Motor neuron (in vitro differentiated cells): ENCODE measurements around the gene STARD5. TPM values are rescaled to one million over a fixed set of nuclear protein-coding genes. Genes with fewer than 3 reads are reported as not detected.

Source experiments
- ATAC-seq, 8 experiments: fragments of 200-7000 bp; cut with Tn5 transposase; replicated peaks in 6 of 8; 2 replicates each; pipeline ENCODE4 v1.8.0; 2021; ENCODE audit warnings: mild to moderate bottlenecking in 8 of 8, moderate library complexity in 8 of 8
- H3K27ac ChIP-seq, 2 donors: fragments of 250-450 bp; sonication (Bioruptor Pico); 2 replicates each; pipeline ENCODE4 v1.9.0; 2021; ENCODE audit warnings: antibody characterized with exemption in 2 of 2, mild to moderate bottlenecking in 2 of 2, moderate library complexity in 1 of 2
- H3K4me1 ChIP-seq, 2 donors: fragments of 250-450 bp; sonication (Bioruptor Pico); replicated peaks in 1 of 2; 2 replicates each; pipeline ENCODE4 v1.6.1; 2021; ENCODE audit warnings: antibody characterized with exemption in 2 of 2, mild to moderate bottlenecking in 2 of 2, moderate library complexity in 1 of 2
- H3K4me3 ChIP-seq, 5 donors: fragments of 250-450 bp; sonication (Bioruptor Pico); 2 replicates each; pipeline ENCODE4 v1.9.0; 2021; ENCODE audit warnings: antibody characterized with exemption in 5 of 5, mild to moderate bottlenecking in 5 of 5, moderate library complexity in 4 of 5
- WGBS, 10 experiments: fragments of 450-650 bp; shearing (Covaris generic); methylation state at CpG; one replicate each; pipeline ENCODE4 v1.0.0; 2022; 5-methylcytosine and 5-hydroxymethylcytosine counted together
- in situ Hi-C, 9 experiments: fragments of 400-800 bp; cut with MboI; loops; one replicate each; pipeline ENCODE4 v1.15.0; 2021; ENCODE audit warnings: low sequenced_read_pairs in 9 of 9, low pct_unique_long_range_greater_than_20kb in 2 of 9; ENCODE audit not compliant: unreplicated experiment in 9 of 9
- total RNA-seq, 8 experiments: library from RNA; unstranded; fragments of 300-600 nt; gene quantifications; 2 replicates each; pipeline versions ENCODE4 v1.2.3 to v1.2.4, GENCODE V29; 2022

STARD5 gene
- total RNA-seq, 8 experiments from 2014 or later, result 0.92 to 9.7 (median 2.1) TPM

DNA sequence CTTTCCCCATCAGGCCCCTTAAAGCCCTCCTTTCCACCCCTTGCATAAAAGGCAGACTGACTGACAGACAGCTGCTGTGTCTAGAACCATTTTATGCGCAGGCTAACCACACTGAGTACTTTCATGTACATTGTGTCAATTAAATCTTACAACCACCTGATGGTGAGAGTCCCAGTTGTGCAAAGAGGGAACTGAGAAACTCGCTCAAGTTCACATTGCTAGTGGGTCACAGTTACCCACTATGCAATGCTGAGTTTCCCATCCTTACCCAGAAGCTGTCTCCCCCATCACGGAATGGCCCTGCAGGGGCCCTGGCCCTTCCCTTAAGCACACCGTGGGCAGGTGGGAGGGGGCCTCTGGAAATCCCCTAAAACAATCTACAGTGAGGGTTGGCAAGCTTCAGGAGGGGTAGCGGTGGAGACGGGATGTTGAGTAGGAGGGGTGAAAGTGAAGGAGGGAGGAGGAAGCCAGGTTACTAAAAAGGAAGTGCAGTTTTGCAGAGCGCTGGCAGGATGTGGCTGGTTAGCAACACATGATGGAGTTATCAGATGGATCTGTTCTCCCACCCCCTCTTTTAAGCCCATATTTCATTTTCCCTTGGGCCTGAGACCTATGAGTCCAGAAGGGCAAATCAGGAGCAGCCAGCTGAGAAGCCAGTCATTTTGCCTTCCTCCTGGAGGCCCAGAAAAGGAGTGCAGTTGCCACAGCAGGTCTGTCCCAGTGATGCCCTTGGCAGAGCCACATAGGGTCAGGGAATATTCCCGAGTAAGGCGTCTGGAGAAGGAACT is 30.0 kb downstream of the STARD5 start:
- peak in 5 of 8 experiments; percentile 16 to 66 (median 57) for ATAC-seq
- in situ Hi-C loops, result loop anchor here in 1 of 9 experiments (25.0 kb wide), 1 partner anchor 93 kb away; no protein-coding TSS in a partner anchor
- 56 to 100% (median 81%) methylated on average over 1 to 5 of the region's 9 CpGs; no CpG with 5 or more reads in 2 of the 10 experiments for WGBS, 10 experiments
- H3K27ac ChIP-seq, result no peak overlapping the region
- peaks cover 16 to 18% of the 10 kb centered on the region in 2 donors for H3K4me1 ChIP-seq
- no peak overlapping the region for H3K4me3 ChIP-seq

DNA sequence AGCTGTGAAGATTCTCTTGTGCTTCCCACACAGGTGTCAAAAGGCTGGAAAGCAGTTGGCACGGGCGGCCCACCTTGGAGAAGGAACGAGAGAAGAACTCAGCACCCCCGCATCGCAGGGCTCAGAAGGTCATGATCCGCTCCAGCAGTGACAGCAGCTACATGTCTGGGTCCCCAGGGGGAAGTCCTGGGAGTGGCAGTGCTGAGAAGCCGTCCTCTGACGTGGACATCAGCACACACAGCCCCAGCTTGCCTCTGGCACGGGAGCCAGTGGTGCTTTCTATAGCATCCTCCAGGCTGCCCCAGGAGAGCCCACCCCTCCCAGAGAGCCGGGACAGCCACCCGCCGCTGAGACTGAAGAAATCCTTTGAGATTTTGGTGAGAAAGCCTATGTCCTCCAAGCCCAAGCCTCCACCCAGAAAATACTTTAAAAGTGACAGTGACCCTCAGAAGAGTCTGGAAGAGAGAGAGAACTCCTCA is 31.4 kb downstream of the STARD5 start:
- Histone ChIP-seq H3K27ac (no peak overlapping the region), H3K4me1 (peaks cover 16 to 18% of the 10 kb centered on the region in 2 donors), H3K4me3 (no peak overlapping the region)
- 20 to 100% (median 80%) methylated on average over 1 to 4 of the region's 12 CpGs; no CpG with 5 or more reads in 3 of the 10 experiments for WGBS, 10 experiments
- in situ Hi-C loops, result loop anchor here in 1 of 9 experiments (25.0 kb wide), 1 partner anchor 95 kb away; no protein-coding TSS in a partner anchor
- ATAC-seq, result no peak

DNA sequence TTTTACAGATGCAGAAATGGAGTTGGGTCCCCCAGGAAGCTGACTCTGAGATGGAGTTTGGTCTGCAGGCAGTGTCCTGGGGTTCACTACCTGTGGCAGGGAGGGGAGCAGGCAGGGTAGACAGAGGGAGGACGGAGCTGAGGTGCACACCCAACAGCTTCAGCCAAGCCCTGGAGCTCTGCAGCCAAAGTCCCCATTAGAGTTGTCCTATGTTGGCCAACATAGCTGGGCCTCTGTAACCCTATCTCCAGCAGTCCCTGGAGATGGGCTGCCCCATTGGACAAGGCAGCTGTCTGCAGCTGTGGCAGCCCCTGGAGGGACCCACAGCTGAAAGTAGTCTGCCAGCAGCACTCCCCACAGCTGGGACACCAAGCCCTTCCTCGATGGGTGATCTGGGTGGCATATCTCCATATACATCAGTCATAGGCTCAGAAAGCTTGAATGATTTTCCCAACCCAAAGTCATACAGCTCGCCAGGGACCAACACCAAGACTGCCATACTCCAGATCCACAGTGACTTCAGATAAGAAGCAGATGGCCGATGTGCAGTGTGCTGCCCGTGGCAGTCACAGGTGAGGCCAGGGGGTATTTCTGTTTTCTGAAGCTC is 31.9 kb downstream of the STARD5 start:
- Histone ChIP-seq H3K4me3 (no peak overlapping the region), H3K4me1 (peaks cover 16 to 18% of the 10 kb centered on the region in 2 donors), H3K27ac (no peak overlapping the region)
- 20 to 100% (median 60%) methylated on average over 1 to 2 of the region's 5 CpGs; no CpG with 5 or more reads in 5 of the 10 experiments for WGBS, 10 experiments
- in situ Hi-C loops, result loop anchor here in 1 of 9 experiments (25.0 kb wide), 1 partner anchor 95 kb away; no protein-coding TSS in a partner anchor
- ATAC-seq, result no peak

DNA sequence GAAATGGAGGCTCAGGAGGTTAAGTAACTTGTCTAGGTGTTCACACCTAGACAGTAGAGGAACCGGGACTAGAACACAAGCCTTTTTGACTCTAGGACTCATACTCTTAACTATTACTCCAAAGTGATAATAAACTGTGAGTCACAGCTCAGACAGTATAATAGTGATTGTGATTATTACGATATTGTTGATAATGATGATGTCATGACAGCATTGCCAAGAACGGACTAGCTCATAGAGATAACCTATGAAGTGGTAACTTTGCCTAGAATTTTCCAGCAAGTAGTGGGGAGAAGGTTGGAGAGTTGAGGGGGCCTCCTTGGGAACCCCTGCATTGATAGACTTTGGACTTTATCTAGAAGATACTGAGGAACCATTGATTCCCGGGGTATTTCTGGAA is 34.0 kb downstream of the STARD5 start:
- no peak overlapping the region for H3K27ac ChIP-seq
- peaks cover 12 to 13% of the 10 kb centered on the region in 2 donors for H3K4me1 ChIP-seq
- WGBS, 10 experiments, result 54 to 98% (median 83%) methylated on average over 1 to 4 of the region's 4 CpGs; no CpG with 5 or more reads in 2 of the 10 experiments
- in situ Hi-C loops, result loop anchor here in 2 of 9 experiments (10.0 to 25.0 kb wide), 2 partner anchors 97 to 105 kb away; no protein-coding TSS in a partner anchor
- no peak for ATAC-seq
- no peak overlapping the region for H3K4me3 ChIP-seq

DNA sequence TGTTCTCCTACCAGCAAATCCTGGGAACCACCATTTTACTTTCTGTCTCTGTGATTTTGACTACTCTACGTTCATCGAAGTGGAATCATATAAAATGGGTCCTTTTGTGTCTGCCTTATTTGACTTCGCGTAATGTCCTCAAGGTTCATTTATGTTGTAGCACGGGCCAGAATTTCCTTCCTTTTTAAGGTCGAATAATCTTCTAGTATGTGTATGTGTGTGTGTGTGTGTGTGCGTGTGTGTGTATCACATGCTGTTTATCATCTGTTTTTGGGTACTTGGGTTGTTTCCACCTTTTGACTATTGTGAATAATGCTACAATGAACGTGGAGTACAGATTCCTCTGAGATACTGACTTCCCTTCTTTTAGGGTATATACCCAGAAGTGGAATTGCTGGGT is 35.3 kb downstream of the STARD5 start:
- no peak overlapping the region for H3K27ac ChIP-seq
- H3K4me3 ChIP-seq, result no peak overlapping the region
- ATAC-seq, result no peak
- 63 to 100% (median 86%) methylated on average over 1 to 7 of the region's 8 CpGs for WGBS, 10 experiments
- in situ Hi-C loops, result loop anchor here in 2 of 9 experiments (10.0 to 25.0 kb wide), 2 partner anchors 99 to 106 kb away; no protein-coding TSS in a partner anchor
- peaks cover 0 to under 1% of the 10 kb centered on the region in 2 donors for H3K4me1 ChIP-seq

DNA sequence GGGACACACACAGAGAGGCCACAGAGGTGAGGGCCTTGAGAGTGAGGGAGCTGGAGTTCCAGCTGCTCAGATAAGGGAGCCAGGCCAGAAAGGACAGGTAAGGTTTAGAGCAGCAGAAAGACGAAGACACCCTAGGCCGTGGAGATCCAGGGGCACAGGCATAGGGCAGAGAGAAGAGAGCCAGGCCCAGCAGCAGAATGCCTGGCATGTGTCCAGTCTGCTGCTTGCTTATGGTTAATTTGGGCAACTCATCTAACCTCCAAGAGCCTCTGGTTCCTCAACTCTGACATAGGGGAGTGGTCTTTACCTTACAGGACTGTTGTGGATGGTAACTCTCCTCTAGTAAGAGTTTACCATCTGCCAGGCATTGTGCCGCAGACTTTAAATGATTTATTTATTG is 35.9 kb downstream of the STARD5 start:
- in situ Hi-C loops, result loop anchor here in 2 of 9 experiments (10.0 to 25.0 kb wide), 2 partner anchors 99 to 107 kb away; no protein-coding TSS in a partner anchor
- Histone ChIP-seq H3K4me1 (no peaks in the 10 kb centered on the region), H3K4me3 (no peak overlapping the region), H3K27ac (no peak overlapping the region)
- WGBS, 10 experiments, result 90 to 100% (median 92%) methylated on average over 2 to 3 of the region's 3 CpGs; no CpG with 5 or more reads in 4 of the 10 experiments
- ATAC-seq, result no peak

DNA sequence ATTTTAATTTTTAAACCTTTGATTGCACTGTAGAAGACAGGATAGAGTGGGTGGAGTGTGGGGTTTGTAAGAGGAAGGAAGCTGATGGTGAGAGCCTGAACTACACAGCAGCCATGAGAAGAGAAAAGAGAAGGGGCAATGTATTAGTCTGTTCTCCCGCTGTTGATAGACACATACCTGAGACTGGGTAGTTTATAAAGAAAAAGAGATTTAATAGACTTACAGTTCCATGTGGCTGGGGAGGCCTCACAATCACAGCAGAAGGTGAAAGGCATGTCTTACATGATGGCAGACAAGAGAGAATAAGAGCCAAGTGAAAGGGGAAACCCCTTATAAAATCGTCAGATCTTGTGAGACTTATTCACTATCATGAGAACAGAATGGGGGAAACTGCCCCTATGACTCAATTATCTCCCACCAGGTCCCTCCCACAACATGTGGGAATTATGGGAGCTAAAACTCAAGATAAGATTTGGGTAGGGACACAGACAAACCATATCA is 37.3 kb downstream of the STARD5 start:
- WGBS, 10 experiments, result 29 to 100% (median 81%) methylated on average over 1 to 2 of the region's 2 CpGs; no CpG with 5 or more reads in 2 of the 10 experiments
- H3K4me1 ChIP-seq, result no peaks in the 10 kb centered on the region
- no peak overlapping the region for H3K27ac ChIP-seq
- no peak overlapping the region for H3K4me3 ChIP-seq
- ATAC-seq, result no peak
- in situ Hi-C loops, result loop anchor here in 2 of 9 experiments (10.0 to 25.0 kb wide), 2 partner anchors 101 to 108 kb away; no protein-coding TSS in a partner anchor

DNA sequence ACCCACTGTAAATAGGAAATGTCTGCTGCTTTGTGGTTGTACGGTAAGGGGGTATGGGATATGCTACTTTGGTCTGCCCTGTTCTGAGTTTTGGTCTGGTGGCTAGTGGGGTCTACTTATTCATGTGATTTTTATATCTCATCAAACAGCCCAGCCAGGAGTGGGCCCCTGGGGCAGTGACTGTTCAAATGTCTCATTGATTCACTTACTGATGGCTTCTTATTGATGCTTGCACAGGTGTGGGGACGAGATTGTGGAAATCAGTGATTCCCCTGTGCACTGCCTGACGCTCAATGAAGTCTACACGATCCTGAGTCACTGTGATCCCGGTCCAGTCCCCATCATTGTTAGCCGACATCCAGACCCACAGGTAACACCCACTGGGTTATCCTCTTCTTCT is 38.5 kb downstream of the STARD5 start:
- Histone ChIP-seq H3K4me3 (no peak overlapping the region), H3K4me1 (no peaks in the 10 kb centered on the region), H3K27ac (no peak overlapping the region)
- ATAC-seq, result no peak
- 71 to 100% (median 88%) methylated on average over 1 to 6 of the region's 6 CpGs; no CpG with 5 or more reads in 3 of the 10 experiments for WGBS, 10 experiments
- in situ Hi-C loops, result loop anchor here in 2 of 9 experiments (10.0 to 25.0 kb wide), 2 partner anchors 102 to 109 kb away; no protein-coding TSS in a partner anchor

DNA sequence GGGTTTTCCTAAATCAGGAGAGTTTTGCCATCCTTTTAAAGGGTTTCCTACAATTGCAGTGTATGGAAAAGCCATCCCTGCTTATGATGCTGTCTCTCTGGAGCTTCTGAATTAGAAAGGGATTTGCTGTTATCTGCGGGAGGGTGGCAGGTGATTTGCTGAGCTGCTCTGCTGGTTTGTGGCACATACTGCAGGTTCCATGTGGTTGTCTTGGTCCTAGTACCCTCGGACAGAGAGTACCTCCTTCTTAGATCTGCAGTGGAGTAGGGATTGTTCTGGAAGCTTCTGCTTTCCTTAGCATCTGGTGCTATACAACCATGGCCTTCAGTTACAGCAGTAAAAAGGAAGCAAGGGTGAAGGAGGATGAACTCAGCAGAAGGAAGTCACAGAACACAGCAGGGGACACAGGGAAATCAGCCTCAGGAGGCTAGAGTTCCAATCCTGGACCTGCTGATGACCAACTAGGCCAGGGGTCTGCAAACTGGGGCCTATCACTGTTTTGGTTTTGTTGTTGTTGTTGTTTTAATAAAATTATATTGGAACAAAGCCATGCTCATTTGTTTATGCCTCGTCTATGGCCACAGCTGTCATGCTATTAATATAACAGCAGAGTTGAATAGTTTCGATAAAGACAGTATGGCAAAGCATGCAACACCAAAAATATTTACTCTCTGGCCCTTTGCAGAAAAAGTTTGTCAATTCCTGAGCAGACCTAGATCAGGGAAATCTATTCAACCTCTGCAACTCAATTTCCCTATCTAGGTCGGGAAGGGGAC is 39.5 kb downstream of the STARD5 start:
- no peaks in the 10 kb centered on the region for H3K4me1 ChIP-seq
- WGBS, 10 experiments, result 37 to 100% (median 63%) methylated on average over 2 to 4 of the region's 5 CpGs; no CpG with 5 or more reads in 1 of the 10 experiments
- no peak overlapping the region for H3K27ac ChIP-seq
- no peak for ATAC-seq
- in situ Hi-C loops, result loop anchor here in 3 of 9 experiments (5.0 to 25.0 kb wide), 3 partner anchors 103 to 113 kb away; no protein-coding TSS in a partner anchor
- H3K4me3 ChIP-seq, result no peak overlapping the region

DNA sequence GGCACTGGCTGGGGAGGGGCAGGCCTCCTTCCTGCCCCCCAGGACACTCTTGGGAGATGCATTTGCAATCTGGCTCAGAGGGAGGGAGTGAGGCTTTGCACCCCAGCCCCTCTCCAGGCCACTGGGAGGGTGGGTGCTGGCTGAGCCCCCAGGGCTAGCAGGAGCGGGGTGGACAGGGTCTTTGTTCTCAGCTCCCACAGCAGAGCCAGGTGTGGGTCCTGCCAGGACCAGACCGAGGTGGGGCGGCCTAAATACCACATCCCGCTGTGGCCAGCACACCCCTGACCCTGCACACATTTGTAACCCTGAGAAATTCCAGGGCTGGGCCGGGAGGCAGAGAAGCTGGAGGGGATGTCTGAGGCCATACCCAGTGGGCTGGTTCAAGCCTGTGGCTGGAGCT is 41.0 kb downstream of the STARD5 start:
- in situ Hi-C loops, result loop anchor here in 3 of 9 experiments (5.0 to 25.0 kb wide), 3 partner anchors 104 to 114 kb away; no protein-coding TSS in a partner anchor
- H3K27ac ChIP-seq, result no peak overlapping the region
- WGBS, 10 experiments, result 63 to 90% (median 80%) methylated on average over 1 to 3 of the region's 5 CpGs; no CpG with 5 or more reads in 5 of the 10 experiments
- no peaks in the 10 kb centered on the region for H3K4me1 ChIP-seq
- ATAC-seq, result no peak
- no peak overlapping the region for H3K4me3 ChIP-seq

DNA sequence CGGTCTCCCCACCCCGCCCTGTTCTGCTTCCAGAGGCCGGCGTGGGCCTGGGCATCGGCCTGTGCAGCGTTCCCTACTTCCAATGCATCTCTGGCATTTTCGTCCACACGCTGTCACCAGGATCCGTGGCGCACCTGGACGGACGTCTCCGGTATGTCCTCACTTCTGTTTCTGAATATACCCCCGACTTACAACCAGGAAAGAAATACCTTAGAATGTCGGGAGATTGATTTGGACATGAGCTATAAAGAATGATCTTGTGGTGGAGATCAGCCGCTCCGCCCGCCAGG is 41.4 kb downstream of the STARD5 start:
- in situ Hi-C loops, result loop anchor here in 3 of 9 experiments (5.0 to 25.0 kb wide), 3 partner anchors 105 to 115 kb away; no protein-coding TSS in a partner anchor
- no peaks in the 10 kb centered on the region for H3K4me1 ChIP-seq
- no peak overlapping the region for H3K4me3 ChIP-seq
- H3K27ac ChIP-seq, result no peak overlapping the region
- no peak for ATAC-seq
- WGBS, 10 experiments, result 48 to 100% (median 85%) methylated on average over 1 to 10 of the region's 18 CpGs; no CpG with 5 or more reads in 5 of the 10 experiments
